CD14-positive monocyte (primary cell): ENCODE results near the gene CDV3. TPM values are rescaled to one million over a fixed set of nuclear protein-coding genes. Genes with fewer than 3 reads are reported as not detected.
A peak's percentile ranks its signal among the peaks of the same experiment; 100 is the strongest.

Experiments
- DNase-seq, 3 donors: peaks; one replicate each; pipeline ENCODE4 v3.0.0-alpha.2; 2011 to 2022
- H2AFZ ChIP-seq: 2 replicates; pipeline ENCODE4 v1.6.0; 2012; ENCODE audit warnings: mild to moderate bottlenecking, low read depth, low read length, inconsistent platforms; ENCODE audit not compliant: insufficient read depth, poor library complexity, severe bottlenecking
- H3K27ac ChIP-seq, 2 donors: 1 replicate in 1 of 2; 2 replicates in 1 of 2; pipeline ENCODE4 v1.5.1; 2012 to 2013; ENCODE audit warnings: low read length in 2 of 2, control low read depth in 1 of 2, inconsistent platforms in 1 of 2, low read depth in 1 of 2, mild to moderate bottlenecking in 1 of 2
- H3K27me3 ChIP-seq, 2 donors: one replicate each; pipeline versions ENCODE4 v1.6.0 to v1.6.1; 2011 to 2013; ENCODE audit warnings: low read length in 2 of 2; ENCODE audit not compliant: control insufficient read depth in 2 of 2, insufficient read depth in 2 of 2
- H3K36me3 ChIP-seq, 2 donors: replicated peaks in 1 of 2; 1 replicate in 1 of 2; 2 replicates in 1 of 2; pipeline versions ENCODE4 v1.5.1 to v1.6.1; 2012 to 2013; ENCODE audit warnings: low read length in 2 of 2, control low read depth in 1 of 2, inconsistent platforms in 1 of 2, mild to moderate bottlenecking in 1 of 2; ENCODE audit not compliant: insufficient read depth in 2 of 2, control insufficient read depth in 1 of 2
- H3K4me1 ChIP-seq, 2 donors: 1 replicate in 1 of 2; 2 replicates in 1 of 2; pipeline versions ENCODE4 v1.5.1 to v1.6.1; 2012 to 2013; ENCODE audit warnings: low read length in 2 of 2, control low read depth in 1 of 2, inconsistent platforms in 1 of 2, mild to moderate bottlenecking in 1 of 2, moderate library complexity in 1 of 2; ENCODE audit not compliant: insufficient read depth in 2 of 2, control insufficient read depth in 1 of 2
- H3K4me2 ChIP-seq: replicated peaks from 2 replicates; pipeline ENCODE3; 2012; ENCODE audit warnings: low read length, moderate library complexity, mild to moderate bottlenecking; ENCODE audit not compliant: poor library complexity, severe bottlenecking; ENCODE audit errors: extremely low read depth
- H3K4me3 ChIP-seq, 3 experiments: fragments of 200-600 bp in 1 of 3; sonication (generic) in 1 of 3; replicated peaks in 1 of 3; 1 replicate in 2 of 3; 2 replicates in 1 of 3; pipeline ENCODE4 v1.5.1; 2011 to 2013; ENCODE audit warnings: low read length in 3 of 3, mild to moderate bottlenecking in 3 of 3, control low read depth in 2 of 3, low read depth in 2 of 3, inconsistent platforms in 1 of 3, moderate library complexity in 1 of 3
- H3K79me2 ChIP-seq: 2 replicates; pipeline ENCODE4 v1.6.0; 2012; ENCODE audit warnings: mild to moderate bottlenecking, control low read depth, inconsistent platforms, low read length, moderate library complexity; ENCODE audit not compliant: insufficient read depth
- H3K9ac ChIP-seq: 2 replicates; pipeline ENCODE4 v1.6.0; 2017; ENCODE audit warnings: low read length, mild to moderate bottlenecking; ENCODE audit not compliant: insufficient read depth, poor library complexity, severe bottlenecking
- H3K9me3 ChIP-seq, 2 donors: replicated peaks in 1 of 2; 1 replicate in 1 of 2; 2 replicates in 1 of 2; pipeline versions ENCODE4 v1.5.1 to v1.6.1; 2012 to 2013; ENCODE audit warnings: low read length in 2 of 2, control low read depth in 1 of 2; ENCODE audit not compliant: control insufficient read depth in 1 of 2, insufficient read depth in 1 of 2
- H4K20me1 ChIP-seq: 2 replicates; pipeline ENCODE4 v1.6.0; 2012; ENCODE audit warnings: mild to moderate bottlenecking, low read length, control low read depth, moderate library complexity; ENCODE audit not compliant: insufficient read depth
- H3K27ac Mint-ChIP-seq, 7 donors: one replicate each; pipeline ENCODE4 v1.8.0; 2020; ENCODE audit warnings: mild to moderate bottlenecking in 7 of 7, mixed read lengths in 7 of 7, moderate library complexity in 6 of 7, inconsistent platforms in 2 of 7
- H3K27me3 Mint-ChIP-seq, 3 donors: one replicate each; pipeline ENCODE4 v1.8.0; 2021 to 2022; ENCODE audit warnings: low read depth in 3 of 3, mild to moderate bottlenecking in 3 of 3, mixed read lengths in 3 of 3, moderate library complexity in 3 of 3, inconsistent platforms in 1 of 3
- H3K36me3 Mint-ChIP-seq, 2 donors: one replicate each; pipeline ENCODE4 v1.8.0; 2020; ENCODE audit warnings: mixed read lengths in 2 of 2, inconsistent platforms in 1 of 2, mild to moderate bottlenecking in 1 of 2
- H3K4me1 Mint-ChIP-seq: one replicate; pipeline ENCODE4 v1.8.0; 2020; ENCODE audit warnings: mild to moderate bottlenecking, mixed read lengths
- H3K4me3 Mint-ChIP-seq, 2 donors: one replicate each; pipeline ENCODE4 v1.8.0; 2020; ENCODE audit warnings: mild to moderate bottlenecking in 2 of 2, mixed read lengths in 2 of 2, moderate library complexity in 1 of 2
- H3K9me3 Mint-ChIP-seq, 7 donors: one replicate each; pipeline ENCODE4 v1.8.0; 2020 to 2022; ENCODE audit warnings: mixed read lengths in 7 of 7, mild to moderate bottlenecking in 6 of 7, moderate library complexity in 6 of 7, inconsistent platforms in 2 of 7
- WGBS: methylation state at CpG from one replicate; pipeline ENCODE4 v1.1.5; 2013; ENCODE audit warnings: missing lambda C conversion rate; ENCODE audit not compliant: insufficient coverage; 5-methylcytosine and 5-hydroxymethylcytosine counted together
- intact Hi-C, 2 donors: fragments of 100-400 bp; cut with micrococcal nuclease; formaldehyde crosslinking; loops; one replicate each; pipeline versions ENCODE4 v1.15.0 to v1.15.1; 2023
- polyA plus RNA-seq, 3 donors: library from polyadenylated mRNA; depleted of rRNA in 1 of 3; unstranded in 2 of 3; stranded (reverse) in 1 of 3; fragments of 300-500 nt in 2 of 3; fragments of >200 nt in 1 of 3; fragmentation: Illumina TruSeq in 2 of 3; gene quantifications; 1 replicate in 2 of 3; 2 replicates in 1 of 3; pipeline ENCODE4 v1.2.3, GENCODE V29; 2012 to 2021
- TF ChIP-seq, protein P1 (sequence below): fragments of 200-600 bp; IDR thresholded peaks from one replicate; pipeline ENCODE4 v1.8.0; 2022; ENCODE audit warnings: antibody characterized with exemption, mild to moderate bottlenecking

CDV3 gene
- polyA plus RNA-seq, 3 donors, result 30.0 to 80.1 (median 30.3) TPM

GRCh38 chr3:133568294-133569014 is 5.0 kb upstream of the CDV3 start:
- Histone ChIP-seq H3K27ac (no peak overlapping the region), H3K4me3 (no peak overlapping the region), H2AFZ (no peak overlapping the region), H3K4me1 (peaks cover 41 to 50% of the 10 kb centered on the region in 2 donors), H3K9ac (no peak overlapping the region), H3K27me3 (no peaks in the 10 kb centered on the region), H3K36me3 (no peaks in the 10 kb centered on the region), H3K79me2 (no peaks in the 10 kb centered on the region), H3K4me2 (no peak overlapping the region), H4K20me1 (no peaks in the 10 kb centered on the region), H3K9me3 (no peaks in the 10 kb centered on the region)
- Mint-ChIP-seq H3K4me3 (no peak overlapping the region), H3K27me3 (peaks cover 0 to 6% (median 2%) of the 10 kb centered on the region in 3 donors), H3K36me3 (no peaks in the 10 kb centered on the region), H3K4me1 (peaks cover 53% of the 10 kb centered on the region), H3K27ac (peak overlapping the region in 3 of 7 donors; percentile 26 to 46 (median 33)), H3K9me3 (peaks cover 0 to 3% (median 0%) of the 10 kb centered on the region in 7 donors)
- WGBS, result 93% methylated on average over 5 of the region's 8 CpGs
- DNase-seq, result peak in 1 of 3 donors; percentile 28
- TF ChIP-seq, protein P1, sequence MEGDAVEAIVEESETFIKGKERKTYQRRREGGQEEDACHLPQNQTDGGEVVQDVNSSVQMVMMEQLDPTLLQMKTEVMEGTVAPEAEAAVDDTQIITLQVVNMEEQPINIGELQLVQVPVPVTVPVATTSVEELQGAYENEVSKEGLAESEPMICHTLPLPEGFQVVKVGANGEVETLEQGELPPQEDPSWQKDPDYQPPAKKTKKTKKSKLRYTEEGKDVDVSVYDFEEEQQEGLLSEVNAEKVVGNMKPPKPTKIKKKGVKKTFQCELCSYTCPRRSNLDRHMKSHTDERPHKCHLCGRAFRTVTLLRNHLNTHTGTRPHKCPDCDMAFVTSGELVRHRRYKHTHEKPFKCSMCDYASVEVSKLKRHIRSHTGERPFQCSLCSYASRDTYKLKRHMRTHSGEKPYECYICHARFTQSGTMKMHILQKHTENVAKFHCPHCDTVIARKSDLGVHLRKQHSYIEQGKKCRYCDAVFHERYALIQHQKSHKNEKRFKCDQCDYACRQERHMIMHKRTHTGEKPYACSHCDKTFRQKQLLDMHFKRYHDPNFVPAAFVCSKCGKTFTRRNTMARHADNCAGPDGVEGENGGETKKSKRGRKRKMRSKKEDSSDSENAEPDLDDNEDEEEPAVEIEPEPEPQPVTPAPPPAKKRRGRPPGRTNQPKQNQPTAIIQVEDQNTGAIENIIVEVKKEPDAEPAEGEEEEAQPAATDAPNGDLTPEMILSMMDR, result no peak
- intact Hi-C loops, result loop anchor here in 1 of 2 donors (5.0 kb wide), 1 partner anchor 36 kb away; no protein-coding TSS in a partner anchor

DNA sequence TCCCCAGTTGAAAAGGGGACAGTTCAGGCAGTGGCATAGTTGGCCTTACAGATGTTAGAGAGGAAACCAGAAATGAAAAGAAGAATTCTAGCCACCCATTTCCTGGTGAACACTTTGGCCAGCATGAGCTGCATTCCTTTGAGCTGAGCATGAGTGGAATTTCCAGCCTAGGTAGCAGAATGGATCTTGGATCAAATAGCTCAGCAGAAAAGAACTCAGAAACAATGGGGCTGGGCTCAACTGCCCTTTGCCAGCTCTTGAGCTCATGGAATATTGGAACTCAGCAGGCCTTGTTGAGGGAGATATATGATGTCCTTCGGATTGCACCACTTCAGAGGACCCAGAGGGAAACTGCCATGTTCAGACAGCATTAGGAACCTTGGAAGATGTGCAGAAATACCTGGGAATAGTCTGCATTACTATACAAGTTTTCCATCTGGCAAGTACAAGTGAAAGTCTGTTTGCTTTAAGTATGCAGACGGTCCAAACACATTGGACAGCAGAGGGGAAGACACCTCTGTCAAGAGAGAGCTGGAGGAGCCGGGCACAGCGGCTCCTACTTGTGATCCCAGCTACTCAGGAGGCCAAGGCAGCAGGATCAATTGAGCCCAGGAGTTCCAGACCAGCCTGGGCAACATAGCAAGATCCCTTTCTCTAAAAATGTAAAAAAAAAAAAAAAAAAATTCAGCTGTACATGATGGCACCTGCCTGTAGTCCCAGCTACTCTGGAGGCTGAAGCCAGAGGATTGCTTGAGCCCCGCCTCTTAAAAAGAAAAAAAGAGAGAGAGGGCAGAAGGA is 3.1 kb upstream of the CDV3 start:
- no peak overlapping the region for H3K4me3 Mint-ChIP-seq
- H3K27me3 ChIP-seq, result no peaks in the 10 kb centered on the region
- no peak for DNase-seq
- peaks cover 58% of the 10 kb centered on the region for H3K4me1 Mint-ChIP-seq
- peaks cover 12% of the 10 kb centered on the region for H3K79me2 ChIP-seq
- H4K20me1 ChIP-seq, result peaks cover 8% of the 10 kb centered on the region
- H3K4me1 ChIP-seq, result peaks cover 47 to 56% of the 10 kb centered on the region in 2 donors
- no peaks in the 10 kb centered on the region for H3K9me3 ChIP-seq
- peaks cover 0 to 6% (median 2%) of the 10 kb centered on the region in 3 donors for H3K27me3 Mint-ChIP-seq
- peaks cover 0 to 7% of the 10 kb centered on the region in 2 donors for H3K36me3 Mint-ChIP-seq
- H3K4me3 ChIP-seq, result no peak overlapping the region
- H3K36me3 ChIP-seq, result peaks cover 3 to 4% of the 10 kb centered on the region in 2 donors
- no peak overlapping the region for H3K27ac ChIP-seq
- H3K27ac Mint-ChIP-seq, result peak overlapping the region in 6 of 7 donors; percentile 75 to 100 (median 90)
- H3K9me3 Mint-ChIP-seq, result peaks cover 0 to 3% (median 0%) of the 10 kb centered on the region in 7 donors
- TF ChIP-seq, protein P1, result no peak
- H3K9ac ChIP-seq, result no peak overlapping the region
- no peak overlapping the region for H3K4me2 ChIP-seq
- 100% methylated on average over 2 of the region's 5 CpGs for WGBS
- intact Hi-C loops, result loop anchor here in 1 of 2 donors (5.0 to 10.0 kb wide), 2 partner anchors 234 to 848 kb away; partner anchors contain the start of genes NPHP3 and SRPRB
- no peak overlapping the region for H2AFZ ChIP-seq
